ENCODE data around the gene RFX8.
"Not testable (repeated sequence)": the region's sequence is repeated elsewhere in the genome, so short reads cannot be mapped to it uniquely, and the experiment has no call there.

RFX8 gene

DNA sequence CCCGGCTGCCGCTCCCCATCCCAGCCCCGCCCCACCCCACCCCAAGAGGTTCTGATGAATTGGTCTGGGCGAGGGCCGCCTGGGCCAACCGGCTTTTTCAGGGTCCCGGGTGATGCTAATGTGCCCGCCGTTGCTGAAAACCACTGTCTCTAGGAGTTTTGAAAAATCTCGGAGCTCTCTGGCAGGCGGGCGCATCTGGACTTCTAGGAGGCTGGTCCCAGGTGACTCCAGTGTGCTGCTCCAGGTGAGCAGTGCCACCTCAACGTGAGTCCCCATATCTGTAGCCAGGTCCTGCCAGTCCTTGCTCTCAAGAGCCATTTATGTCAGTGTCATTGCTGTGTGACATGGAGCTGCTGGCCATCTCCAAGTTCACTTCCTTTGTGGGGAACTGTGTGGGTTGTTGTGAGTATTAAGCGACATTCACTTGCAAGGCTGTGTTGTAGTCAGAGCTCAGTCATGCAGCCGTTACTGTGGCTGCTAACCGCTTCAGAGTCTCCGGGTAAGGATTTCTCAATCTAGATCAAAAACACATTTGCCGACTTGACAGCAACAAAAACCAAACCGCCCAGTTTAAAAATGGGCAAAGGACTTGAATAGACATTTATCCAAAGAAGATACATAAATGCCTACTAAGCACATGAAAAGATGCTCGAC, at the start of gene RFX8:
TSS of gene RFX8 (minus strand) at position 382 of the 654 bp plus-strand sequence. CDS start 8,264 bp downstream, outside the sequence.
- no peak for DNase-seq

GRCh38 chr2:101521487-101521886, 46.6 kb upstream of the RFX8 start:
- no peak for DNase-seq

- no peak for DNase-seq
Observed at GRCh38 chr2:101520246-101520645, 45.3 kb upstream of the RFX8 start.

- DNase-seq: no peak
Observed at GRCh38 chr2:101518578-101519492, 43.9 kb upstream of the RFX8 start.

GRCh38 chr2:101517758-101518271, 42.9 kb upstream of the RFX8 start:
- no peak for DNase-seq

GRCh38 chr2:101516823-101517690, 42.1 kb upstream of the RFX8 start:
- DNase-seq: no peak

DNA sequence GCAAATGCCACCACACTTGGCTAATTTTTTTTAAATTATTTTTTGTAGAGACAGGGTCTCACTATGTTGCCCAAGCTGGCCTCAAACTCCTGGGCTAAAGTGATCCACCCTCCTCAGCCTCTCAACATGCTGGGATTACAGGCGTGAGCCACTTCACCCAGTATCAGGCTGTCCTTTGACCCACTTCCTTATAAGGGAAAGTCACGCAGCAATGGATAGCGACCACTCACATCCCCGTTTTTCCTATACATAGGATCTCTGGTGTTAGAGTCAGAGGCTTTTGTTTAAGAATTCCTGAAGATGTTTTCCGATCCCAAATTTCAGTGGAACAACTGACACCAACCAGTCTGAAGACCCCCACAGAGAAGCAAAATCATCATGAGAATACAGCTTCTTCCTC, 41.4 kb upstream of the RFX8 start:
- no peak for DNase-seq

DNA sequence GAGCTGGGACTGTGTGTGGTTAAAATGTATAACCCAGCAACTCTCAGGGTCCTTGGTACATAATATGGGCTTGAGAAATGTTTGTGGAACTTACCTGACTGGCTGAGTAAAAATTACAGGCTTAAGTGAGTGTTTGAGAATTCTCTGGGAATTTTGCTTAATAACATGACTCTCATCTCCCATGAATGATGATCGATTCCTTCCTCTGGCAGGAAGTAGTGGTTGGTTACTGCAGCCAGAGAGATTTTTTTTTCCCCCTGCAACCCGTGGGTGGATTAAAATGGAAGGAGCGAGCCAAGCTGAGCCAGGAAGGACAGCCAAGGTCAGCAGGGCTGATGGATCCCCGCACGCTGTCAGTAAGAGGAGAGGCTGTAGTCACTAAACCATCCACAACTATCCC, 40.6 kb upstream of the RFX8 start:
- DNase-seq: no peak

DNA sequence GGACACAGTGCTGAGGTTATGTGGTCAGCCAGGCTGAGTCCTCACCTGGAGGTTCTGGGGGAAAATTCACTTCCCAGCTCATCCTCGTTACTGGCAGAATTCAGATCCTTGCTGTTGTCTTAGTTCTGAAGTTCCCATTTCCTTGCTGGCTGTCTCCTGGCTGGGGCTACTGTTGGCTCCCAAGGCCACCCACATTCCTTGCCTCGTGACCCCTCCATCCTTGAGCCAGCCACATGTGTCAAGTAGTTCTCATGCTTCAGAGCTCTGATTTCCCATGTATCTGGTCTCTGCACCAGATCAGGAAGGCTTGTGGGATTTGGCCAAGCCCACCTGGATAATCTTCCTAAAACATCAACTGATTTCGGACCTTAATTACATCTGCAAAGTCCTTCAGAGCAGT, 38.1 kb upstream of the RFX8 start:
- no peak for DNase-seq

- no peak for DNase-seq
Observed at GRCh38 chr2:101511381-101511780, 36.5 kb upstream of the RFX8 start.

- DNase-seq: no peak
Observed at GRCh38 chr2:101509499-101510284, 34.8 kb upstream of the RFX8 start.

- no peak for DNase-seq
Observed at GRCh38 chr2:101508636-101509035, 33.7 kb upstream of the RFX8 start.

DNA sequence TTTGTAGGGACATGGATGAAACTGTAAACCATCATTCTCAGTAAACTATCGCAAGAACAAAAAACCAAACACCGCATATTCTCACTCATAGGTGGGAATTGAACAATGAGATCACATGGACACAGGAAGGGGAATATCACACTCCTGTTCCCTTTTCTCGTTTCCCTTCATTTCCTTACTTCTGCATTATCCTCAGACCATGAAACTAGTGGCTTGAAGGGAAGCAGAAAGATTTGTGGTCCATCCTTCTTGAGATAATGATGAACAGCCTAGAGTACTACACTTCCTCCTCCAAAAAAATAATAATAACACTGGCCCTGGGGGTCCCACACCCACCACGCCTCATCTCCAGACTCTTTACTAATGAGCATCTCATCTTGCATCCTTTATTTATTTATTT, 30.4 kb upstream of the RFX8 start:
- not testable (repeated sequence) for DNase-seq

DNA sequence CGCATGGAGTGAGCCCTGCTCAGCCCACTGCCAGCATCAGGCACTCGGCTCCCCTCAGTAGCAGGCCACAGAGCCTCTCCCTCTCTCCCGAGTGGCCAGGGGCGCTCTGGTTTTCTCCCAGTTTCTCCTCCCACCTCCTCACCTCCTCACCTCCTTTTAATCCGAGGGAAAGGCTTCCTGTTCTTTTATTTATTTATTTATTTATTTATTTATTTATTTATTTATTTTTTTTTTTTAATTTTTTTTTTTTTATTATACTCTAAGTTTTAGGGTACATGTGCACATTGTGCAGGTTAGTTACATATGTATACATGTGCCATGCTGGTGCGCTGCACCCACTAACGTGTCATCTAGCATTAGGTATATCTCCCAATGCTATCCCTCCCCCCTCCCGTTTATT, 29.8 kb upstream of the RFX8 start:
- DNase-seq: not testable (repeated sequence)

DNA sequence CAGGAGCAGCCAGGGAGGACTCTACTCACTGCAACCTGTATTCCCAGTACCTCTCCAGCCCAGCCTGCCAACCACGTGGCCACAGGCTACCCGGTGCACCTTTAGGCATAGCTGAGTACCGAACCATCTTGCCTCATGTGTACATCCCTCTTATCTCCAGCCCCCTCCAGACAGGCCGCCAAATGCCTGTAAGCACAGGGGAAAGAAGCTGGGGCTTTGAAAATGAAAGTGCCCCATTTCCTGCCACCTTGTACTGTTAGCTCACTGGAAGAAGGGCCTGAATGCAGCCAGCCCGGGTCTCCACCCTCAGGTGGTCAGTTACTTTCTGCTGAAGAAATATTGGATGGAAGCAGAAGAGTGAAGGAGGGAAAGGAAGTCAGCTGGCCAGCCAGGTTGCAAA, 27.2 kb upstream of the RFX8 start:
- no peak for DNase-seq

DNA sequence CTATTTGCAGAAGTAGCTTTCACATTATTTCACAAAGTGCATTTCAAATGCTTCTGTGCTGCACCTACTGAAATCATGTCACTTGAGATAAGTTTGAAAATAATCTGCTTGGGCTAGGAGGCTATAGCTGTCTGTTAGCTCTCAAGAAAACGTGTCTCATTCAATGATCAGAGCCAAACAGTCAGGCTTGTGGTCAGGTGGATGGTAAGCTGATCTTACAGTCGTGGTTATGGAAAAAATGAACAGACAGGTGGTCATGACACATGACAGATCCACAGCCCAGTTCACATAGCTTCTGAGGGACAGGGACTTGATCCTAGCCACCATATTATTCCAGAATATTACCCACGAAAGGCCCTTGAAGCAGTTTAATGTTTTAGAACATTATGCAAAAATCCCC, 26.5 kb upstream of the RFX8 start:
- DNase-seq: no peak

DNA sequence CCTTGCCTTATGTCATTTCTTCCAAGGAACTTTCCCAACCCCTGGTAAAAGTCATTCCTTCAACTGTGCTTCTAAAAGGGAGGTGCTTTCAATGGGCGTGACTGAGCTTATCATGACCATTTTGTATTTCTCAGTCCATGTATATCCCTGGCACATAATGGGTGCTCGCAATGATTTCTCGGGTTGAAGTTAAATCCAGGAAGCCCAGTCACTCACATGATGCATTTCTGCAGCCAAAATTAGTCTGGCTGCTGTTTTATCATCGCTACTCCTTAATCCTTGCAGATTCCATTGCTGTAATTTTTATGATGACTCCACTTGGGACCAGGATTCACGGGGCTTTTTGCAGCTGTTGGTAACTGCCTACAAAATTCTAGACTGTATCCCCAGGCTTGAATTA, 25.9 kb upstream of the RFX8 start:
- no peak for DNase-seq

GRCh38 chr2:101500180-101500579, 25.3 kb upstream of the RFX8 start:
- no peak for DNase-seq

GRCh38 chr2:101496279-101496678, 21.4 kb upstream of the RFX8 start:
- no peak for DNase-seq

DNA sequence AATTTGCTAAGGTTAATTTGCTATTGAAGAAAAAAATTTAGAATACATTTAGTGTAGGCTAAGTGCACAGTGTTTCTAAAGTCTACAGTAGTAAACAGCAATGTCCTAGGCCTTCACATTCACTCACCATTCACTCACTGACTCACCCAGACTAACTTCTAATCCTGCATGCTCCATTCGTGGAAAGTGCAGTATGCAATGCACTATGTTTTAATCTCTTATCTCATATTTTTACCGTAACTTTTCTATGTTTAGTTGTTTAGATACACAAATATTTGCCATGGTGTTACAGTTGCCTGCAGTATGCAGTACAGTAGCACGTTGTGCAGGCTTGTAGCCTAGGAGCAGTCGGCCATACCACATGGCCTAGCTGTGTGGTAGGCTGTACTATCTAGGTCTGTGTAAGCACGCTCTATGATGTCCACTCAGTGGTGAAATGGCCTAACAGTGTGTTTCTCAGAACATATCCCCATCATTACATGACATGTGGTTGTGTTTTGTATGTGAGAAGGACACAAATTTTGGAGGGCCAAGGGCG, 18.1 kb upstream of the RFX8 start:
- DNase-seq: no peak

DNA sequence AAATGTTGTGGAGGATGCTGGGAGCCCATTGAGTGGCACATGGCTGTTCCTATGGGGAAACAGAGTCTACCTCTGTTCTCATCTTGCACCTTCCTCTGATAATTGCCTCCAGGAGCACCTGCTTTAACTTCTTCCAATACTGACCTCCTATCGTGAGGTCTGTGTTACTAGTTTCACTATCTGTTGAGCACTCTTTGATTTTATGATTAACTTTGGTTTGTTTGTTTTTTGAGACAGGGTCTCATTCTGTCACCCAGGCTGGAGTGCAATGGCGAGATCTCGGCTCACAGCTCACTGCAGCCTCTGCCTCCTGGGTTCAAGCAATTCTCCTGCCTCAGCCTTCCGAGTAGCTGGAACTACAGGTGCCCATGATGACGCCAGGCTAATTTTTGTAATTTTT, 12.1 kb upstream of the RFX8 start:
- DNase-seq: no peak

DNA sequence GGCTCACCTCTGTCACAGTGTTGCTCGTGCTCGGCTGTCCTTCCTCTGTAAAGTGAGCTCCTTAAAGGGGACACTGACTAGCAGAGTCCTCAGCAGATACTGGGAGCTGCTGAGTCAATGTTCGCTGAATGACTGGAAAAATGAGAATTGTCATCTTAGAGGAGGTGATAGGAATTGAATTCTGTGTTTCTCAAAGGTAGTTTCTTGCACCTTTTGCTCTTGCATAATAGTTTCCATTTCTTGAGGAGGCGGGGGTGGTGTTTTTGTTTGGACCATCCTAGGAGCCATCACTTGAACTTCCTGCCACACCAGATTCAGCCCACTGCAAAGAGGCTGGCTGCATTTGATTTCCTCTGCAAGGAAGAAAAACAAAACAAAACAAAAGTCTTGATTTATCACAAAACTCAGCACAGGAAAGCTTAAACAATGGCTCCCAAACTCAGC, 11.4 kb upstream of the RFX8 start:
- DNase-seq: no peak

Data from RPMI8226 (cell line).